Measurements from ENCODE around the gene ENAH.
A peak's percentile ranks its signal among the peaks of the same experiment; 100 is the strongest.

ENAH gene

GRCh38 chr1:225446595-225446960 lies 206.3 kb downstream of the ENAH start:
- Mint-ChIP-seq H3K27me3 (ENCODE audit: low read depth) (peaks cover 5% of the 10 kb centered on the region), H3K4me1 (peaks cover 51% of the 10 kb centered on the region), H3K36me3 (ENCODE audit: low read depth) (no peaks in the 10 kb centered on the region), H3K9me3 (peaks cover 4% of the 10 kb centered on the region), H3K4me3 (no peak overlapping the region), H3K27ac (peak overlapping the region; percentile 73 to 99 (median 91))
- TF ChIP-seq CTCF (IDR thresholded peaks at IDR 0.05; ENCODE audit: unreplicated experiment in 3 of 3), result no peak

GRCh38 chr1:225445639-225446594 lies 207.0 kb downstream of the ENAH start:
- H3K4me3 Mint-ChIP-seq, result no peak overlapping the region
- peaks cover 8% of the 10 kb centered on the region for H3K27me3 Mint-ChIP-seq (ENCODE audit: low read depth)

GRCh38 chr1:225442123-225442505 lies 210.8 kb downstream of the ENAH start:
- no peak for TF ChIP-seq CTCF (IDR thresholded peaks at IDR 0.05; ENCODE audit: unreplicated experiment in 3 of 3)
- Mint-ChIP-seq H3K4me1 (peaks cover 65% of the 10 kb centered on the region), H3K27ac (peak overlapping the region; percentile 48 to 91 (median 88)), H3K36me3 (ENCODE audit: low read depth) (no peaks in the 10 kb centered on the region), H3K4me3 (no peak overlapping the region), H3K27me3 (ENCODE audit: low read depth) (peaks cover 17% of the 10 kb centered on the region), H3K9me3 (peaks cover 2% of the 10 kb centered on the region)

More at GRCh38 chr1:225445639-225446594, 207.0 kb downstream of the ENAH start:
- TF ChIP-seq CTCF (IDR thresholded peaks at IDR 0.05; ENCODE audit: unreplicated experiment in 3 of 3), result no peak
- peaks cover 58% of the 10 kb centered on the region for H3K4me1 Mint-ChIP-seq
- no peaks in the 10 kb centered on the region for H3K36me3 Mint-ChIP-seq (ENCODE audit: low read depth)
- H3K27ac Mint-ChIP-seq, result peak overlapping the region; percentile 73 to 99 (median 91)
- H3K9me3 Mint-ChIP-seq, result peaks cover 3% of the 10 kb centered on the region

- Mint-ChIP-seq H3K27me3 (ENCODE audit: low read depth) (peaks cover 17% of the 10 kb centered on the region), H3K9me3 (peaks cover 2% of the 10 kb centered on the region), H3K4me1 (peaks cover 60% of the 10 kb centered on the region), H3K27ac (peak overlapping the region; percentile 88 to 91 (median 89)), H3K4me3 (peak overlapping the region in 1 of 3 experiments; percentile 19), H3K36me3 (ENCODE audit: low read depth) (no peaks in the 10 kb centered on the region)
- peak; percentile 24 to 49 (median 40) for TF ChIP-seq CTCF (IDR thresholded peaks at IDR 0.05; ENCODE audit: unreplicated experiment in 3 of 3)
These were observed 211.4 kb downstream of the ENAH start for GRCh38 chr1:225441314-225442122.

- H3K27me3 Mint-ChIP-seq (ENCODE audit: low read depth), result peaks cover 17% of the 10 kb centered on the region
- peaks cover 2% of the 10 kb centered on the region for H3K9me3 Mint-ChIP-seq
- peak overlapping the region; percentile 88 to 91 (median 89) for H3K27ac Mint-ChIP-seq
- H3K36me3 Mint-ChIP-seq (ENCODE audit: low read depth), result no peaks in the 10 kb centered on the region
- H3K4me3 Mint-ChIP-seq, result no peak overlapping the region
- peaks cover 50% of the 10 kb centered on the region for H3K4me1 Mint-ChIP-seq
- TF ChIP-seq CTCF (IDR thresholded peaks at IDR 0.05; ENCODE audit: unreplicated experiment in 3 of 3), result no peak
These were observed 212.3 kb downstream of the ENAH start for GRCh38 chr1:225440380-225441221.
